Astrocyte of the cerebellum (primary cell): ENCODE results near the gene RSPH9.

Experiments used
- DNase-seq: peaks from one replicate; pipeline ENCODE4 v3.0.0-alpha.2; 2011; ENCODE audit warnings: low read depth
- H3K4me3 ChIP-seq: 2 replicates; pipeline ENCODE4 v1.5.1; 2011; ENCODE audit warnings: mild to moderate bottlenecking, low read depth, low read length, moderate library complexity
- in situ Hi-C: cut with HindIII; loops from 2 replicates; pipeline ENCODE4 v1.10.0; 2017; ENCODE audit warnings: low sequenced_read_pairs
- TF ChIP-seq, protein P1 (sequence below): IDR thresholded peaks from 2 replicates; pipeline ENCODE4 v1.5.1; 2012; ENCODE audit warnings: low read length, low read depth, moderate library complexity, mild to moderate bottlenecking; ENCODE audit errors: missing control alignments

Gene RSPH9

DNA sequence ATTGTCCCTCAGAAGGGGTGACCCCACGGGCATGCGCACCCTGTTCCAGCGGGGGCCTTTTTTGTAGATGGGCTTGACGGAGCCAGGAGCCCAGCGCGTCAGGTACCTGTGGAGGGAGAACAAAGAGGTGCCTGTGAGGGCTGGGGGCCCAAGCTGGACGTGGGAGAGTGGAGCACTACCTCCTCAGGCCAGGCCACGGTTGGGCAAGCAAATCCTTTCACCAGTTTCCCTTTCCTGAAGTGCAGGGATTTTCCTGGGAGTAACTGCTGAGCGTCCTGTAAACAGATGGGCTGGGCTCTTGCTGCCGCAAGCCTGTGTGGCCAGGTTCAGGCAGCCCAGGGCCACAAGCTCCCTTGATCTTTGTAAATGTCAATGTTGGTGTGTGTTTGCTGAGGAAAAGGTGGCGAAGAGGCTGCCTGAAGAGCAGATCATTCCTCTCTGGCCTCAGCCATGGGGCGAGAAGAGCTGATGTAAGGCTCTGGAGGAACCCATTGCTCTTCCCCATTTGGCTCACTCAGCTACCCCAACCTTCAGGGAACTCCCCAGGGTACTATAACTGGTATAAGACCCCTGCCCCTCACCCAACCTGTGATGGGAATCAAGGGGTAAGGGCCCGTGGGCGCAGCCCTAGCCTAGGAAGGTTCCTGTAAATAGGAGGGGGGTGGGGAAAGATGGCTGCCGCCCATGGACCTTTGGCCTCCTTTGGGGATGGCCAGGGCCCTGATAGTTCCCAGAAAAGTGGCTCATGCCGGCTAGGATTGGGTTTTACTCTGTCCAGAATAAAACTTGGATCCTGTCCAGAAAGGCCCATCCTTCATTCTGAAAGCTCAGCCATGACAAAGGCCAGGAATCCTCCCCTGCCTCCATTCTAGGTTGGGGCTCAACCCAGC, 27.2 kb downstream of the RSPH9 start:
- no peak overlapping the region for H3K4me3 ChIP-seq
- no peak for DNase-seq
- TF ChIP-seq, protein P1, sequence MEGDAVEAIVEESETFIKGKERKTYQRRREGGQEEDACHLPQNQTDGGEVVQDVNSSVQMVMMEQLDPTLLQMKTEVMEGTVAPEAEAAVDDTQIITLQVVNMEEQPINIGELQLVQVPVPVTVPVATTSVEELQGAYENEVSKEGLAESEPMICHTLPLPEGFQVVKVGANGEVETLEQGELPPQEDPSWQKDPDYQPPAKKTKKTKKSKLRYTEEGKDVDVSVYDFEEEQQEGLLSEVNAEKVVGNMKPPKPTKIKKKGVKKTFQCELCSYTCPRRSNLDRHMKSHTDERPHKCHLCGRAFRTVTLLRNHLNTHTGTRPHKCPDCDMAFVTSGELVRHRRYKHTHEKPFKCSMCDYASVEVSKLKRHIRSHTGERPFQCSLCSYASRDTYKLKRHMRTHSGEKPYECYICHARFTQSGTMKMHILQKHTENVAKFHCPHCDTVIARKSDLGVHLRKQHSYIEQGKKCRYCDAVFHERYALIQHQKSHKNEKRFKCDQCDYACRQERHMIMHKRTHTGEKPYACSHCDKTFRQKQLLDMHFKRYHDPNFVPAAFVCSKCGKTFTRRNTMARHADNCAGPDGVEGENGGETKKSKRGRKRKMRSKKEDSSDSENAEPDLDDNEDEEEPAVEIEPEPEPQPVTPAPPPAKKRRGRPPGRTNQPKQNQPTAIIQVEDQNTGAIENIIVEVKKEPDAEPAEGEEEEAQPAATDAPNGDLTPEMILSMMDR = no peak
- in situ Hi-C loops = loop anchor here (5.0 kb wide), 1 partner anchor 105 kb away; no protein-coding TSS in a partner anchor

DNA sequence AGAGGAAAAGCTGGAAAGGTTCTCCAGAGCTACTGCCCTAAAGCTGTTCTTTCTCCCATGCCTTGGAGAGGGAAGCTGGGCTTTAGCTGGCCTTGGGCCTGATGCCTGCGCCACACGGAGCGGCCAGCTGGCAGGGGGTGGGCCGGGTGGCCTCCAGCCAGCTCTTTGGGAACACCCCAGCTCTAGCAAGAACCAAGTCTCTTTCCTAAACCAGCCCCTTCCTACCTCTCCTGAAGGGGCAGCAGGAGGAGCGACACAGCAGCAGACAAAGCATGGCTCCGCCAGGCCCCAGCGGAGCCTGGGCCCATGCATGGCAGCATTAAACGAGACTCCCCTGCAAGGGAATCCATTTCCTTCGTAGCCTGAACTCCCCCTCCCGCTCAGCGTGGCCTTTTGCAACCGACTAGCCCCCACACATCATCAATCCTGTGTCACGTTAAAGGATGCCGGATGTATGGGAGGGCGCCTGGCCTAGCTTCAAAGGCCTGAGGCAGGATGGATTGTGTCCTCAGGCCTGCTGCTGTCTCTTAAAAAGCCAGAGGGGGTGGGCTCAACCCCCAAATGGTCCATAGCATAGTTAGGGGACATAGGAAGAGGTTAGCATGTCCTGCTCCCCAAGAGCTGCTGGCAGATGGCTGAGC, 28.7 kb downstream of the RSPH9 start:
- no peak overlapping the region for H3K4me3 ChIP-seq
- in situ Hi-C loops = loop anchor here (5.0 kb wide), 1 partner anchor 104 kb away; no protein-coding TSS in a partner anchor
- TF ChIP-seq, protein P1 = no peak
- DNase-seq = no peak

DNA sequence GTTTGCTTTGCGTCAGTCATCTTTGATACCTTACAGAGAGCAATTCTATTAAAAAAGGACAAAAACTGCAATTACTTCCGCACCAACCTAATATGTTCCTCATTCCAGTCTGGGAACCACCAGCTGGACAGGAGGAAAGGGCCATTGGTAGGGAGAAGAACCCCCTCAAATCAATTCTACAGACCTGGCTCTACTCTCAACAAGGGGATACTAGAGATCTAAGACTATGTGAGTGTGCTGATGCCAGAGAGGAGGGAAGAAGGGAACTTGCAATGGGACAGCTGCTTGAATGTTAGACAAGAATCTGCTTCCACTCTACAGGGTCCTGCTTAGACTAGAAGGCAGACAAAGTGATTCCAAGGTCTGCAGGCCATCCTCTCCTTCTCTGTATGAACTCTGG, 29.5 kb downstream of the RSPH9 start:
- in situ Hi-C loops = loop anchor here (5.0 kb wide), 1 partner anchor 103 kb away; no protein-coding TSS in a partner anchor
- TF ChIP-seq, protein P1 = no peak

DNA sequence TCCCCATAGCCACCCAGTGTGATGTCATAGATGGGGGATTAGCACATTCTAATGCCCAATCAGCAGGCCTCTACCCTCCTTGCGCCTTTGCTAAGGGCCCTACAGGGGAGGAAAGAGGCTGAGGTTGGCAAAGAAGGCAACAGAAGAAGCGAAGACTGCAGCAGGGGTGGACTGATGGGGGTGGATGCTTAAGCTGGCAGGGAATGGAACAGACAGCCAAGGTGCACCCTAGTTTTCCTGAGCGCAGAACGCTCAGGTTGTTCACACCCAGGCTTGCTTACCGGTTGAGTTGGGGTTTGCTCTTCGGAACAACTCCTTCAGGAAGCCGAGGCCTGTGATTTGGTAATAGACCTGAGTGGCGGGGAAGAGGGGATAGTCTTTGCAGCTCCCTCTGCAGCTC, 30.1 kb downstream of the RSPH9 start:
- in situ Hi-C loops = loop anchor here (5.0 kb wide), 1 partner anchor 102 kb away; no protein-coding TSS in a partner anchor
- no peak overlapping the region for H3K4me3 ChIP-seq
- DNase-seq = no peak
- TF ChIP-seq, protein P1 = no peak

More for the DNA sequence above, 29.5 kb downstream of the RSPH9 start:
- H3K4me3 ChIP-seq = no peak overlapping the region
- DNase-seq = no peak

DNA sequence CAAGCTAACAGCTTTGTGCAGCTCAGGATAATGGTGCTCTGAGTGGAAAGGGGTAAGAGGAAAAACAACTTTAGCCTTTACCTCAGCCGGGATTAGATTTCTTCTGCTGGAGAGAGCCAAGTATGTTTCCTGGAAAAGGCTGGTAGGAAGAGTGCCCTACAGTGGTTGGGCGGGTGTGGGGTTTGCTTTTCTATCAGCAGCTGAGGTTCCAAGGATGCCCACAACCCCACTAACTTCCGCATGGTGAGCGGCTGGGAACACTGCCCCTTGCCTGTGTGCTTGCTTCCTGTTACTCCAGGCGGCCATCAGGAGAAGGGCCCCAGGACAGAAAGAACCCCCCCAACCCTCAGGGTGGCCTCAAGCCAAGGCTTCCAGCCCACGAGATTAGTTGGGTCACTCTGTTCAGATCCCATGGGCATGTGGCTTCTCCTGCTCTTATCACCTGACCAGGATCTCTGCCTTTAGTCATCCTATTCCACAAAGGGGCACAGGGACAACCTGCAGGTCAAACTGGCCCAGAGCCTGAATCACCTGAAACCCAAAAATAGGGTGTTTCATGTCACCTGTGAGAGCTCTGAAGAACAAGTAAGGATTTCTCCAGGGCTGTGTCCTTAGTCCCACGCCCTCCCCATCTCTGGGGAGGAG, 32.2 kb downstream of the RSPH9 start:
- TF ChIP-seq, protein P1 = no peak
- no peak for DNase-seq
- in situ Hi-C loops = no loop called here
- H3K4me3 ChIP-seq = no peak overlapping the region

DNA sequence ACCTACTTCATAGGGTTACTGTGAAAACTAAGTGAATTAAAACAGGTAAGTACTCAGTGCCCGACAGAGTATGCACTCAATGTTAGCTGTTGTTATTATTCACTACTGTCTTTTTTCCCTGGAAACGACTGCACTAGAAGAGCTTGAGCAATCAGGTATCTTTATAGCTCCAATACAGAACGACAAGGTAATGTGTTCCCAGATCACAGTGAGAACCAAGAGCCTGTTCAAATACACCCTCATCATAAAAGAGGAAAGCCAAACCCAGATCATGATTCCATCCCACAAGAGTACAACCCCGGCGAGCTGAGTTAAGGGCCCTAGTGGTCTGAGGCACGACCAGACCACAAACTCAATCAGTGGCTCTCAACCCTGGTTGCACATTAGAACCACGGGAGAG, 32.9 kb downstream of the RSPH9 start:
- TF ChIP-seq, protein P1 = no peak
- DNase-seq = no peak
- in situ Hi-C loops = no loop called here
- H3K4me3 ChIP-seq = no peak overlapping the region
